ENCODE results near the gene NFYA.
A peak's percentile ranks its signal among the peaks of the same experiment; 100 is the strongest.

Gene NFYA

GRCh38 chr6:41065550-41066026 lies 7.2 kb upstream of the NFYA start:
- Histone ChIP-seq H3K27ac (no peak overlapping the region), H3K27me3 (no peaks in the 10 kb centered on the region), H3K36me3 (peaks cover 20 to 66% (median 37%) of the 10 kb centered on the region in 3 donors), H3K4me1 (peaks cover 0 to 4% (median 2%) of the 10 kb centered on the region in 4 donors), H3K9me3 (no peaks in the 10 kb centered on the region), H3K4me3 (no peak overlapping the region)
- TF ChIP-seq CTCF (IDR thresholded peaks at IDR 0.05): no peak
- intact Hi-C loops (cut with DNase I; ENCODE audit: low total_unique reads): loop anchor here (5.0 to 10.0 kb wide), 2 partner anchors 38 to 61 kb away; no protein-coding TSS in a partner anchor
- no peak for DNase-seq

- DNase-seq: peak in 1 of 2 donors; percentile 79
- Histone ChIP-seq H3K27me3 (no peaks in the 10 kb centered on the region), H3K4me1 (peaks cover 0 to 10% (median 8%) of the 10 kb centered on the region in 4 donors), H3K4me3 (no peak overlapping the region), H3K27ac (no peak overlapping the region), H3K36me3 (peaks cover 20 to 56% (median 25%) of the 10 kb centered on the region in 3 donors), H3K9me3 (no peaks in the 10 kb centered on the region)
- intact Hi-C loops (cut with DNase I; ENCODE audit: low total_unique reads): loop anchor here (5.0 to 10.0 kb wide), 2 partner anchors 40 to 62 kb away; no protein-coding TSS in a partner anchor
- TF ChIP-seq CTCF (IDR thresholded peaks at IDR 0.05): peak; percentile 69
These were observed 5.9 kb upstream of the NFYA start for GRCh38 chr6:41066867-41067304.

DNA sequence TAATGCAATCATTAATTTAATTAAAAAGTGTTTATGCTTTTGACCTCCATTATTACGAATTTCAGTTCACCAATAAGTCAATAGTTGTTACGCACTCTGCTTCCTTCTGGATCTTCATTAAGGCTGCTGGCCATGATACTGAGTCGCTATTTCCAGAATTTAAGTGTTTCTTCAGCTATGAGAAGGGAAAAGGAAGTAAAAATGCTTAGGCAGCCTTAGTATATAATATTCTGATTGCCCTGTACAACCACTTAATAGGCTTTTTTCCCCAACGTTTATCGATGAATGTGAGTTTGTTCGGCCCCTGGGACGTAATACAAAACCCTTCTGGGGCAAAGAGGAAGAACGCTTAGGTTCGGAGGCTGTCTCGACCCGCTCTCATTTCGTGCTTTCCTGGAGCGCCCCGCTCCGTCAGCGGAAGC lies 1.3 kb upstream of the NFYA start:
- Histone ChIP-seq H3K27me3 (no peaks in the 10 kb centered on the region), H3K36me3 (peaks cover 0 to 22% (median 0%) of the 10 kb centered on the region in 3 donors), H3K9me3 (no peaks in the 10 kb centered on the region), H3K4me1 (peaks cover 5 to 35% (median 24%) of the 10 kb centered on the region in 4 donors), H3K27ac (peak overlapping the region; percentile 99), H3K4me3 (peak overlapping the region; percentile 85 to 89)
- TF ChIP-seq CTCF (IDR thresholded peaks at IDR 0.05): no peak
- intact Hi-C loops (cut with DNase I; ENCODE audit: low total_unique reads): no loop called here
- DNase-seq: no peak

DNA sequence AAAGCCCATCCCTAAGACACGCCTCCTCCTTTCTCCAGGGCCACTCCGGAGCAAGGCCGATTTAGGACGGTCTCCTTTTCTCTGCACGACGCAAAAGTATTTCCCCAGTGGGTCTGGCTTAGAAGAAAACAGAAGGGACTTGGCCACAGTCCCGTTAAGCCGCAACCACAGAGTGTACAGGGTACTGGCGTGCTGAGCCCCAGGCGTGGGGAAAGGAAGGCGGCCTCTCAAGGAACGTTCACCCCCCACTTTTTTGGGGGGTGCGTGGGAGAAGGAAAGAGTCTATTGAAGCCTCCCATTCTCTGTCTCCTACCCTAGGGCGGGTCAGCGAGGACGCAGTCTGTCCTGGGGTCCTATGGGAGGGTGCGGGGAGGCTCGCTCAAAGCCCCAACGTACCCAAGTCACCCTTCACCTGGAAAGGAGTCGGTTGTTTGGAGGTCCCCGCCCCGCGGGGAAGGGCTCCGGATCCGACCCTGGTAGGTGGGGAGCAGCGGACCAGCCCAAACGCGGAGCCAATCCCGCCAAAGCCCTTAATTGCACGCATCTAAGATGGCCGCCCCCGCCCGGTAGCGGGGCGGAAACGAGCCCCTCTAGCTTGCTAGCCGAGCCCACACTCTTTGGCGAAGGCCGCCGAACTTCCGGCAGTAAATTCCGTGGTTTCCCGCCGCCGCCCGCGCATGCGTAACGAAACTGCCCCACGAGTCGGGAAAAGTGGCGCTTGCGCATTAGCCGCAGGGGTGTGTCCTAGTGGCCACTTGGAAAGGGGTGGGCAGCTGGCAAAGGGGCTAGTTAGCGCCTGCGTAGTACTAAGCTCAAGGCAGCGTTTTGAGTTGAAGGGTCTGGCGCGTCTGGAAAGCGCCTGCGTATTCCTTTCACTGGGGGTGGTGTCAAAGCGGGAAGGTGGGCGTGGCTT lies 595 bp upstream of the NFYA start, which contains the start of gene OARD1:
Gene OARD1, minus strand, starts transcription at position 434 of the 913 bp plus-strand sequence. CDS start 722 bp downstream, outside the sequence.
- peak within 1 kb of the TSS; percentile 85 to 89 for H3K4me3 ChIP-seq
- no peaks in the 10 kb centered on the region for H3K27me3 ChIP-seq
- peaks cover 0 to 22% (median 0%) of the 10 kb centered on the region in 3 donors for H3K36me3 ChIP-seq
- DNase-seq: peak; percentile 99 to 100
- peak within 1 kb of the TSS; percentile 99 for H3K27ac ChIP-seq
- peaks cover 5 to 39% (median 25%) of the 10 kb centered on the region in 4 donors for H3K4me1 ChIP-seq
- TF ChIP-seq CTCF (IDR thresholded peaks at IDR 0.05): no peak
- no peaks in the 10 kb centered on the region for H3K9me3 ChIP-seq
- intact Hi-C loops (cut with DNase I; ENCODE audit: low total_unique reads): no loop called here

- TF ChIP-seq CTCF (IDR thresholded peaks at IDR 0.05): peak; percentile 12 to 55
- Histone ChIP-seq H3K27me3 (no peaks in the 10 kb centered on the region), H3K36me3 (peaks cover 0 to 14% (median 0%) of the 10 kb centered on the region in 3 donors), H3K27ac (peak overlapping the region; percentile 99), H3K9me3 (no peaks in the 10 kb centered on the region), H3K4me3 (peak overlapping the region; percentile 85 to 89), H3K4me1 (peaks cover 5 to 39% (median 25%) of the 10 kb centered on the region in 4 donors)
- intact Hi-C loops (cut with DNase I; ENCODE audit: low total_unique reads): no loop called here
- peak; percentile 80 to 92 for DNase-seq
These were observed 611 bp downstream of the NFYA start for GRCh38 chr6:41073203-41073967.

All from tibial artery (tissue), 4 donors.